Mesendoderm (in vitro differentiated cells): ENCODE data around the gene OPCML.

Source experiments
- DNase-seq: peaks from one replicate; pipeline ENCODE4 v3.0.0; 2013
- H2AK5ac ChIP-seq: 2 replicates; pipeline ENCODE4 v1.6.1; 2013; ENCODE audit warnings: low read length, inconsistent platforms
- H2BK120ac ChIP-seq: 2 replicates; pipeline ENCODE4 v1.6.1; 2013; ENCODE audit warnings: low read depth, mild to moderate bottlenecking, low read length, moderate library complexity, mixed read lengths
- H2BK15ac ChIP-seq: replicated peaks from 2 replicates; pipeline ENCODE4 v1.6.1; 2013; ENCODE audit warnings: low read depth, mild to moderate bottlenecking, moderate library complexity
- H2BK5ac ChIP-seq: 2 replicates; pipeline ENCODE4 v1.6.1; 2013; ENCODE audit warnings: low read length, inconsistent platforms
- H3K18ac ChIP-seq: 2 replicates; pipeline ENCODE4 v1.6.1; 2013; ENCODE audit warnings: mild to moderate bottlenecking, low read length, mixed read lengths
- H3K23ac ChIP-seq: one replicate; pipeline ENCODE4 v1.6.1; 2013; ENCODE audit warnings: low read length
- H3K27ac ChIP-seq: 2 replicates; pipeline ENCODE4 v1.5.1; 2013; ENCODE audit warnings: low read depth, mild to moderate bottlenecking, inconsistent platforms, low read length, moderate library complexity
- H3K27me3 ChIP-seq: 2 replicates; pipeline ENCODE4 v1.6.1; 2013; ENCODE audit warnings: low read length, control low read depth, mild to moderate bottlenecking, inconsistent platforms; ENCODE audit not compliant: insufficient read depth, poor library complexity
- H3K36me3 ChIP-seq: 2 replicates; pipeline ENCODE4 v1.6.1; 2013; ENCODE audit warnings: low read length, inconsistent platforms; ENCODE audit not compliant: control insufficient read depth, insufficient read depth
- H3K4ac ChIP-seq: one replicate; pipeline ENCODE4 v1.6.1; 2013; ENCODE audit warnings: low read depth, mild to moderate bottlenecking, low read length, moderate library complexity
- H3K4me1 ChIP-seq: 2 replicates; pipeline ENCODE4 v1.6.1; 2013; ENCODE audit warnings: low read depth, low read length, inconsistent platforms; ENCODE audit not compliant: control insufficient read depth
- H3K4me2 ChIP-seq: 2 replicates; pipeline ENCODE4 v1.6.1; 2013; ENCODE audit warnings: low read length
- H3K4me3 ChIP-seq: 2 replicates; pipeline ENCODE4 v1.5.1; 2013; ENCODE audit warnings: mild to moderate bottlenecking, low read length
- H3K56ac ChIP-seq: one replicate; pipeline ENCODE4 v1.6.1; 2013; ENCODE audit warnings: low read length
- H3K79me1 ChIP-seq: 2 replicates; pipeline ENCODE4 v1.6.1; 2013; ENCODE audit warnings: low read length, inconsistent platforms
- H3K79me2 ChIP-seq: 2 replicates; pipeline ENCODE4 v1.6.1; 2013; ENCODE audit warnings: mild to moderate bottlenecking, low read length; ENCODE audit not compliant: control insufficient read depth, insufficient read depth
- H3K9ac ChIP-seq: 2 replicates; pipeline ENCODE4 v1.6.1; 2013; ENCODE audit warnings: low read length, inconsistent platforms
- H4K5ac ChIP-seq: one replicate; pipeline ENCODE4 v1.6.1; 2013; ENCODE audit warnings: low read length
- H4K8ac ChIP-seq: one replicate; pipeline ENCODE4 v1.6.1; 2013; ENCODE audit warnings: low read depth, mild to moderate bottlenecking, control low read depth, low read length, moderate library complexity
- WGBS: extraction: QIAGEN DNeasy Blood & Tissue Kit; methylation state at CpG from one replicate; pipeline ENCODE4 v1.1.7; 2013; ENCODE audit warnings: low lambda C conversion rate, missing lambda C conversion rate; ENCODE audit not compliant: insufficient coverage; ENCODE audit errors: extremely low coverage; 5-methylcytosine and 5-hydroxymethylcytosine counted together

Gene OPCML

DNA sequence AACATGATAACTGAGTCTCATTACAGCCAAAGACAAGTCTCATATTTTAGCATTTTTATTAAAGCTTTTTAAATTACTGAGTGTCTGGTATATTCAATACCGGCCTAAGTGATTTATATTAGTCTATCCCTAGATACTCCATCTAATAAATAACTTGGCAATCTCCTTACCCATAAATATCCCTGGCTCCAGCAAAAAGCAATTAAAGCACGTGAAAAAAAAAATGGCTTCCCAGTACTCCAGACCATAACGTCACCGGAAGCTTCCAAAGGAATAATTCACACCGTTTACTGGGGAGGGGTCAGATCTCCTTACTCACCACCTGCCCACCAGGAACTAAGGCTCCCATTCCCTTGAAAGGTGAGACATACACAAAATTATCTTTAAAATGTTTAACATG, 988.3 kb downstream of the OPCML start:
- no peak overlapping the region for H3K23ac ChIP-seq
- no peak overlapping the region for H3K4me3 ChIP-seq
- H3K79me1 ChIP-seq = no peaks in the 10 kb centered on the region
- no peaks in the 10 kb centered on the region for H3K79me2 ChIP-seq
- H3K56ac ChIP-seq = no peak overlapping the region
- no peak overlapping the region for H2AK5ac ChIP-seq
- H2BK5ac ChIP-seq = no peak overlapping the region
- H3K36me3 ChIP-seq = no peaks in the 10 kb centered on the region
- no peak overlapping the region for H3K27ac ChIP-seq
- no peak overlapping the region for H3K4me2 ChIP-seq
- H2BK15ac ChIP-seq = no peak overlapping the region
- no peaks in the 10 kb centered on the region for H3K27me3 ChIP-seq
- H4K8ac ChIP-seq = no peak overlapping the region
- no peak overlapping the region for H3K4ac ChIP-seq
- WGBS = no CpG with 5 or more reads among the region's 5 CpGs
- no peak overlapping the region for H4K5ac ChIP-seq
- DNase-seq = no peak
- H3K9ac ChIP-seq = no peak overlapping the region
- H3K4me1 ChIP-seq = no peaks in the 10 kb centered on the region
- H3K18ac ChIP-seq = no peak overlapping the region
- H2BK120ac ChIP-seq = no peak overlapping the region

DNA sequence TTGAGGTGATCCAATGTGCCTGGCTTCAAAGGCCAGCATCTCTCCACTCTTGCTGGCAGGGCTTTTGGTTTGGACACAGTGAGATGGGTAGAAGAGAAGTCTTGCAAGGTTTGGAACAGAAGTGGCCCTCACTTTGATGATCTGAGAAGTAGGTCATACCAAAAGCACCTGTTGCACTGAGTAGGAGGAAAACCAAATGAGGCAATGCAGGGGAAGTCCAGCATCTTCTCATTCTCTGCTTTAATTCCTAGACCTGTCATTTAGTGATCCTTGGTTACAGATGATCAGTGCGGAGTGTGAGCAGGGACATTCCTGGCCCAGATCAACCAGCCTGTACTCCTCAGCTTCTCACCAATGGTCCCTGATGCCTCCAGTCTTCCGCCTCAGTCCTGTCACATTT, 990.5 kb downstream of the OPCML start:
- Histone ChIP-seq H2BK120ac (no peak overlapping the region), H2BK15ac (no peak overlapping the region), H3K4ac (no peak overlapping the region), H3K27me3 (no peaks in the 10 kb centered on the region), H3K56ac (no peak overlapping the region), H3K18ac (no peak overlapping the region), H3K4me2 (no peak overlapping the region), H3K79me2 (no peaks in the 10 kb centered on the region), H3K9ac (no peak overlapping the region), H2AK5ac (no peak overlapping the region), H3K27ac (no peak overlapping the region), H3K4me3 (no peak overlapping the region), H3K4me1 (no peaks in the 10 kb centered on the region), H3K36me3 (no peaks in the 10 kb centered on the region), H3K79me1 (no peaks in the 10 kb centered on the region), H4K8ac (no peak overlapping the region), H2BK5ac (no peak overlapping the region), H4K5ac (no peak overlapping the region), H3K23ac (no peak overlapping the region)
- WGBS = no CpG with 5 or more reads among the region's 2 CpGs
- DNase-seq = no peak

DNA sequence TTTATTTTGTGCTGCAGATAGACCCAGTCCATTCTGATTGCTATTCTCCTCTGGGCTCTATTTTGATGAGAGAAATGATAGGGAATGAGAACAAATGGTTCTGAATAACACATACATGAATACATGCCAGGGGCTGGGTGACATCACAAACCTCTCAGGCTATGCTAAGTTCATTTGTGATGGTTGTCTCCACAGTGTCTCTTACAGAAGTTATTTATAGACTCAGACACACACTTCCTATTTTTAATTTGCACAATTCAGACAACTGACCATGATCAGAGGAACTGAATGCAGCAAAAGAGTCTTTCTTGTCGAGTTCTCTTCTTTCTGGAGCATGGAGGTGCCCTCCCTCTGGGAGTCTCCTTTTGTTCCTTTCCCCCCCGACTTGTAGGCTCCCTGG, 991.7 kb downstream of the OPCML start:
- Histone ChIP-seq H3K4me2 (no peak overlapping the region), H3K9ac (no peak overlapping the region), H3K79me2 (no peaks in the 10 kb centered on the region), H3K27ac (no peak overlapping the region), H2AK5ac (no peak overlapping the region), H3K4me1 (no peaks in the 10 kb centered on the region), H2BK5ac (no peak overlapping the region), H3K23ac (no peak overlapping the region), H4K5ac (no peak overlapping the region), H2BK120ac (no peak overlapping the region), H3K79me1 (no peaks in the 10 kb centered on the region), H4K8ac (no peak overlapping the region), H3K56ac (no peak overlapping the region), H3K4ac (no peak overlapping the region), H3K18ac (no peak overlapping the region), H3K4me3 (no peak overlapping the region), H3K36me3 (no peaks in the 10 kb centered on the region), H2BK15ac (no peak overlapping the region), H3K27me3 (no peaks in the 10 kb centered on the region)
- no CpG with 5 or more reads among the region's 2 CpGs for WGBS
- DNase-seq = no peak

DNA sequence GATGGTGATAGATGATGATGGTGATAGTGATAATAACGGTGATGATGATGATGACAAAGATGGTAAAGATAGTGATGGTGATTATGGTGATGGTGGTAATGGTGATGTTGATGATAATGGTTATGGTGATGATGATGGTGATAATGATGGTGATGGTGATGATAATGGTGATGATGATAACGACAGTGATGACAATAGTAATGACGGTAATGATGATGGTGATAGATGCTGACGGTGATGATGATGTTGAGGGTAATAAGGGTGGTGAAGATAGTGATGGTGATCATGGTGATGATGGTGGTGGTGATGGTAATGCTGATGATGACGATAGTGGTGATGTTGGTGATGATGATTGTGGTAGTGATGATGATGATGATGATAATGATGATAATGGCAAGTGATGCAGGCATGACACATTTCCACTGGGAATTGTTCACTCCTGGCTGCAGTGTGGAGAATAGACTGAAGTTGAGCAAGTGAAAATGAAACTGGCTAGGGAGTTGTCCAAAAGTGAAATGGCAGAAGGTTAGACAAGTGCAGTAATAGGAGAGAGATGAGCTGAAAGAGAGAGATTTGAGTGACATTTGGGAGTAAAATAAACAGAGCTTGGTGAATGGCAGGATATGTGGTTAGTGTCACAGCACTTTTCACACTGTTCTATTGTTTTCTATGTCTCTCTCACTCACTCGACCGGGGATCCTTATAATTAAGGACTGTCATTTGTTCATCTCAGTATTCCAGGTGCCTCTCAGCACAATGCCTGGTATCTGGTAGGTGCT, 992.5 kb downstream of the OPCML start:
- H3K27me3 ChIP-seq = no peaks in the 10 kb centered on the region
- no peak overlapping the region for H2BK5ac ChIP-seq
- H3K4me3 ChIP-seq = no peak overlapping the region
- H2BK15ac ChIP-seq = no peak overlapping the region
- H3K79me1 ChIP-seq = no peaks in the 10 kb centered on the region
- no peak overlapping the region for H3K9ac ChIP-seq
- no peaks in the 10 kb centered on the region for H3K79me2 ChIP-seq
- H3K4me2 ChIP-seq = no peak overlapping the region
- no peak overlapping the region for H3K27ac ChIP-seq
- no peak overlapping the region for H3K23ac ChIP-seq
- H3K4me1 ChIP-seq = no peaks in the 10 kb centered on the region
- no peak overlapping the region for H3K56ac ChIP-seq
- WGBS = 100% methylated on average over 2 of the region's 7 CpGs
- H3K18ac ChIP-seq = no peak overlapping the region
- H4K8ac ChIP-seq = no peak overlapping the region
- H3K4ac ChIP-seq = no peak overlapping the region
- no peak for DNase-seq
- H2AK5ac ChIP-seq = no peak overlapping the region
- H2BK120ac ChIP-seq = no peak overlapping the region
- H3K36me3 ChIP-seq = no peaks in the 10 kb centered on the region
- H4K5ac ChIP-seq = no peak overlapping the region

DNA sequence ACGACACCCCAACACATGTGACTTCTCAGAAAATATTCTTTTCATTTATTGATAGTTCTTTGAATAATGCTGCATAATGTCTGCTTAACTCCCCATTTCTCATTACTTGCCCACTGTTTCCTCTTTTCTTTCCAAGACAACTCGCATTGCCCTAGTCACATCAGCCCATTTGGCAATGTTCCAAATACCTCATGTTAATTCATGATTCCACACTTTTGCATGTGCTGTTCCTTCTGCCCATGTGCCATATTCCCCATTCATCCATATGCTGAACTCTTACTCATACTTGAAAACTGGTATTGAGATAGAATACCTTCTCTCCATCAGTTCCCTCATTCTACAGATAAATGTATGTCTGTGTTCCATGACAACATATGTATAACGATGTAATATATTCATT, 993.7 kb downstream of the OPCML start:
- no peak overlapping the region for H2BK5ac ChIP-seq
- H3K4me2 ChIP-seq = no peak overlapping the region
- H3K9ac ChIP-seq = no peak overlapping the region
- no CpG with 5 or more reads among the region's 3 CpGs for WGBS
- H3K4me3 ChIP-seq = no peak overlapping the region
- no peaks in the 10 kb centered on the region for H3K27me3 ChIP-seq
- H2AK5ac ChIP-seq = no peak overlapping the region
- no peak overlapping the region for H2BK120ac ChIP-seq
- H4K8ac ChIP-seq = no peak overlapping the region
- no peaks in the 10 kb centered on the region for H3K4me1 ChIP-seq
- no peak overlapping the region for H3K4ac ChIP-seq
- H3K23ac ChIP-seq = no peak overlapping the region
- no peak overlapping the region for H2BK15ac ChIP-seq
- H3K56ac ChIP-seq = no peak overlapping the region
- H3K18ac ChIP-seq = no peak overlapping the region
- no peak overlapping the region for H3K27ac ChIP-seq
- H3K36me3 ChIP-seq = no peaks in the 10 kb centered on the region
- no peaks in the 10 kb centered on the region for H3K79me1 ChIP-seq
- H4K5ac ChIP-seq = no peak overlapping the region
- H3K79me2 ChIP-seq = no peaks in the 10 kb centered on the region
- DNase-seq = no peak

DNA sequence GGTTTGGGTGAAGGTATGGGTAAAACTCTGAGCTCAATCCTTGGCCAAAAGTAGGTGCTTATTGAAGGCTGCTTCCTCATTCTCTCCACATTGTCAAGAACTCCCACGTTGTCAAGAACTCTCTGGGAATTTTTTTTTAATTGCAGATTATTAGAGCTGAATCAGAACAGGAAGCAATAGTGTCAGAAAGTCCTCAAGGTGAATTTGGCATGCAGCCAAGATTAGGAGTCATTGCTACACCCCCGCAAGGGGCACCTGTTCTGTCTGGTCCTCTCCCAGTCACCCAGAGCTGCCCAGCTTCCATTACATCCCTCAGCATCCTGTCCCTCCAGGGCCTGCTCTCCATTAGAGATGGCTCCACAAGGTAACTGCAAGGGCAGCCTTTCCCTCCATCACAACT, 996.5 kb downstream of the OPCML start:
- no peak overlapping the region for H3K18ac ChIP-seq
- H3K27me3 ChIP-seq = no peaks in the 10 kb centered on the region
- H2BK120ac ChIP-seq = no peak overlapping the region
- H2BK15ac ChIP-seq = no peak overlapping the region
- no peak overlapping the region for H3K4me3 ChIP-seq
- no peak for DNase-seq
- H3K56ac ChIP-seq = no peak overlapping the region
- no peak overlapping the region for H3K4ac ChIP-seq
- H3K23ac ChIP-seq = no peak overlapping the region
- no peak overlapping the region for H3K4me2 ChIP-seq
- H3K79me1 ChIP-seq = no peaks in the 10 kb centered on the region
- H4K5ac ChIP-seq = no peak overlapping the region
- no peak overlapping the region for H2AK5ac ChIP-seq
- no peak overlapping the region for H3K27ac ChIP-seq
- no CpG with 5 or more reads among the region's 2 CpGs for WGBS
- H4K8ac ChIP-seq = no peak overlapping the region
- H3K4me1 ChIP-seq = peaks cover 3% of the 10 kb centered on the region
- H3K36me3 ChIP-seq = no peaks in the 10 kb centered on the region
- H3K9ac ChIP-seq = no peak overlapping the region
- no peaks in the 10 kb centered on the region for H3K79me2 ChIP-seq
- H2BK5ac ChIP-seq = no peak overlapping the region
